ENCODE data around the gene ESPN.
"Not testable (repeated sequence)": the region's sequence is repeated elsewhere in the genome, so short reads cannot be mapped to it uniquely, and the experiment has no call there.

ESPN gene

GRCh38 chr1:6435129-6435528 lies 10.6 kb downstream of the ESPN start:
- no peak for TF ChIP-seq CTCF (conservative IDR thresholded peaks at IDR 0.05; ENCODE audit: low read length)
- no peak for TF ChIP-seq EZH2phosphoT487 (IDR thresholded peaks at IDR 0.05; ENCODE audit: borderline replicate concordance)
- Histone ChIP-seq H3K9me2 (replicated peaks; ENCODE audit: low read depth, low read length) (no peaks in the 10 kb centered on the region), H3K9me3 (ENCODE audit: insufficient read depth, low read depth, low read length) (no peaks in the 10 kb centered on the region), H4K20me1 (ENCODE audit: insufficient read depth, low read length, poor library complexity, severe bottlenecking) (no peaks in the 10 kb centered on the region), H3K4me2 (ENCODE audit: low read depth, low read length, poor library complexity, severe bottlenecking) (no peak overlapping the region), H3K4me3 (ENCODE audit: low read length, poor library complexity, severe bottlenecking) (no peak overlapping the region), H3K27me3 (ENCODE audit: insufficient read depth, low read length, poor library complexity, severe bottlenecking) (no peaks in the 10 kb centered on the region), H2AFZ (ENCODE audit: low read length) (no peak overlapping the region), H3K4me1 (ENCODE audit: insufficient read depth, low read length, poor library complexity, severe bottlenecking) (no peaks in the 10 kb centered on the region), H3K36me3 (ENCODE audit: insufficient read depth, low read length) (no peaks in the 10 kb centered on the region), H3K9ac (ENCODE audit: low read depth, low read length, poor library complexity, severe bottlenecking) (no peak overlapping the region), H3F3A (ENCODE audit: low read depth) (no peaks in the 10 kb centered on the region), H3K79me2 (ENCODE audit: insufficient read depth, low read length) (no peaks in the 10 kb centered on the region)

GRCh38 chr1:6435547-6435946 lies 11.0 kb downstream of the ESPN start:
- Histone ChIP-seq H3K36me3 (ENCODE audit: insufficient read depth, low read length) (no peaks in the 10 kb centered on the region), H3K9me2 (replicated peaks; ENCODE audit: low read depth, low read length) (no peaks in the 10 kb centered on the region)

GRCh38 chr1:6436277-6436676 lies 11.7 kb downstream of the ESPN start:
- not testable (repeated sequence) for H3K4me3 ChIP-seq (ENCODE audit: low read length, poor library complexity, severe bottlenecking); H4K20me1 ChIP-seq (ENCODE audit: insufficient read depth, low read length, poor library complexity, severe bottlenecking); H3K79me2 ChIP-seq (ENCODE audit: insufficient read depth, low read length); H3K4me2 ChIP-seq (ENCODE audit: low read depth, low read length, poor library complexity, severe bottlenecking); H3K9me3 ChIP-seq (ENCODE audit: insufficient read depth, low read depth, low read length); H3K9ac ChIP-seq (ENCODE audit: low read depth, low read length, poor library complexity, severe bottlenecking); H3K27me3 ChIP-seq (ENCODE audit: insufficient read depth, low read length, poor library complexity, severe bottlenecking); H3K4me1 ChIP-seq (ENCODE audit: insufficient read depth, low read length, poor library complexity, severe bottlenecking); H3K9me2 ChIP-seq (replicated peaks; ENCODE audit: low read depth, low read length); H3F3A ChIP-seq (ENCODE audit: low read depth); H2AFZ ChIP-seq (ENCODE audit: low read length); H3K36me3 ChIP-seq (ENCODE audit: insufficient read depth, low read length)

More at GRCh38 chr1:6435547-6435946, 11.0 kb downstream of the ESPN start:
- Histone ChIP-seq H2AFZ (ENCODE audit: low read length) (no peak overlapping the region), H3K79me2 (ENCODE audit: insufficient read depth, low read length) (no peaks in the 10 kb centered on the region), H4K20me1 (ENCODE audit: insufficient read depth, low read length, poor library complexity, severe bottlenecking) (no peaks in the 10 kb centered on the region), H3K4me2 (ENCODE audit: low read depth, low read length, poor library complexity, severe bottlenecking) (no peak overlapping the region), H3K4me1 (ENCODE audit: insufficient read depth, low read length, poor library complexity, severe bottlenecking) (no peaks in the 10 kb centered on the region), H3F3A (ENCODE audit: low read depth) (no peaks in the 10 kb centered on the region), H3K9me3 (ENCODE audit: insufficient read depth, low read depth, low read length) (no peaks in the 10 kb centered on the region), H3K9ac (ENCODE audit: low read depth, low read length, poor library complexity, severe bottlenecking) (no peak overlapping the region), H3K27me3 (ENCODE audit: insufficient read depth, low read length, poor library complexity, severe bottlenecking) (no peaks in the 10 kb centered on the region), H3K4me3 (ENCODE audit: low read length, poor library complexity, severe bottlenecking) (no peak overlapping the region)
- TF ChIP-seq CTCF (conservative IDR thresholded peaks at IDR 0.05; ENCODE audit: low read length), result no peak
- TF ChIP-seq EZH2phosphoT487 (IDR thresholded peaks at IDR 0.05; ENCODE audit: borderline replicate concordance), result no peak

- H3K9ac ChIP-seq (ENCODE audit: low read depth, low read length, poor library complexity, severe bottlenecking); H3K9me3 ChIP-seq (ENCODE audit: insufficient read depth, low read depth, low read length); H3K79me2 ChIP-seq (ENCODE audit: insufficient read depth, low read length); H3K4me2 ChIP-seq (ENCODE audit: low read depth, low read length, poor library complexity, severe bottlenecking); H3K4me3 ChIP-seq (ENCODE audit: low read length, poor library complexity, severe bottlenecking); H3K27me3 ChIP-seq (ENCODE audit: insufficient read depth, low read length, poor library complexity, severe bottlenecking); H3K4me1 ChIP-seq (ENCODE audit: insufficient read depth, low read length, poor library complexity, severe bottlenecking); H3K36me3 ChIP-seq (ENCODE audit: insufficient read depth, low read length); H3K9me2 ChIP-seq (replicated peaks; ENCODE audit: low read depth, low read length); H4K20me1 ChIP-seq (ENCODE audit: insufficient read depth, low read length, poor library complexity, severe bottlenecking); H2AFZ ChIP-seq (ENCODE audit: low read length); H3F3A ChIP-seq (ENCODE audit: low read depth): not testable (repeated sequence)
- peak; percentile 41 for TF ChIP-seq CTCF (conservative IDR thresholded peaks at IDR 0.05; ENCODE audit: low read length)
These were observed 12.6 kb downstream of the ESPN start for GRCh38 chr1:6437012-6437700.

Measured in Loucy (cell line).